ENCODE measurements around the gene FOXN4.

The FOXN4 gene

GRCh38 chr12:109291117-109291516, 18.0 kb downstream of the FOXN4 start:
- no peak overlapping the region for H3K4me3 ChIP-seq (ENCODE audit: low read depth, low read length)
- DNase-seq (ENCODE audit: low read depth): no peak
- no peak for TF ChIP-seq CTCF (IDR thresholded peaks at IDR 0.05; ENCODE audit: control insufficient read depth, extremely low read depth, insufficient read depth)

- no peak overlapping the region for H3K4me3 ChIP-seq (ENCODE audit: low read depth, low read length)
- DNase-seq (ENCODE audit: low read depth): no peak
- TF ChIP-seq CTCF (IDR thresholded peaks at IDR 0.05; ENCODE audit: control insufficient read depth, extremely low read depth, insufficient read depth): no peak
These were observed 19.0 kb downstream of the FOXN4 start for GRCh38 chr12:109290061-109290460.

GRCh38 chr12:109289551-109289950, 19.5 kb downstream of the FOXN4 start:
- no peak for DNase-seq (ENCODE audit: low read depth)
- TF ChIP-seq CTCF (IDR thresholded peaks at IDR 0.05; ENCODE audit: control insufficient read depth, extremely low read depth, insufficient read depth): no peak
- no peak overlapping the region for H3K4me3 ChIP-seq (ENCODE audit: low read depth, low read length)

- TF ChIP-seq CTCF (IDR thresholded peaks at IDR 0.05; ENCODE audit: control insufficient read depth, extremely low read depth, insufficient read depth): no peak
- peak; percentile 43 for DNase-seq (ENCODE audit: low read depth)
- no peak overlapping the region for H3K4me3 ChIP-seq (ENCODE audit: low read depth, low read length)
These were observed 20.1 kb downstream of the FOXN4 start for GRCh38 chr12:109289004-109289403.

GRCh38 chr12:109288571-109288970, 20.5 kb downstream of the FOXN4 start:
- no peak overlapping the region for H3K4me3 ChIP-seq (ENCODE audit: low read depth, low read length)
- no peak for TF ChIP-seq CTCF (IDR thresholded peaks at IDR 0.05; ENCODE audit: control insufficient read depth, extremely low read depth, insufficient read depth)
- DNase-seq (ENCODE audit: low read depth): no peak

- H3K4me3 ChIP-seq (ENCODE audit: low read depth, low read length): no peak overlapping the region
- DNase-seq (ENCODE audit: low read depth): no peak
- no peak for TF ChIP-seq CTCF (IDR thresholded peaks at IDR 0.05; ENCODE audit: control insufficient read depth, extremely low read depth, insufficient read depth)
These were observed 21.1 kb downstream of the FOXN4 start for GRCh38 chr12:109287811-109288469.

- no peak for DNase-seq (ENCODE audit: low read depth)
- TF ChIP-seq CTCF (IDR thresholded peaks at IDR 0.05; ENCODE audit: control insufficient read depth, extremely low read depth, insufficient read depth): no peak
- H3K4me3 ChIP-seq (ENCODE audit: low read depth, low read length): no peak overlapping the region
These were observed 21.9 kb downstream of the FOXN4 start for GRCh38 chr12:109287181-109287580.

Measured in LNCaP clone FGC (cell line).